ENCODE results near the gene TMCO6. TPM values are rescaled to one million over a fixed set of nuclear protein-coding genes. Genes with fewer than 3 reads are reported as not detected.
A peak's percentile ranks its signal among the peaks of the same experiment; 100 is the strongest.

The TMCO6 gene
- total RNA-seq, 4 donors from 2014 or later: 22.3 to 61.6 (median 38.8) TPM

DNA sequence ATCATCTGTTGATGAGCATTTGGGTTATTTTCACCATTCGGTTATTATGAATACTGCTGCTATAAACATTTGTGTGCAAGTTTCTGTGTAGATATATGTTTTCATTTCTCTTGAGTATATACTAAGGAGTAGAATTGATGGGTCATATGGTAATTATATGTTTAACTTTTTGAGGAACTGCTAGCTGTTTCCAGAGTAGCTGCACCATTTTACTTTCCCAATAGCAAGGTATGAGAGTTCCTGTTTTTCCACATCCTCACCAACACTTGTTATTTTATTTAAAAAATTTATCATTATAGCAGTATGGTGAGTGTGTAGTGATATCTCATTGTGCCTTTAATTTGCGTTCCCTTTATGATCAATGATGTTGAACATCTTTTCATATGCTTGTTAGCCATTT is 35.5 kb upstream of the TMCO6 start:
- no peak overlapping the region for H3K27ac ChIP-seq
- 94% methylated on average over 2 of the region's 2 CpGs for WGBS

DNA sequence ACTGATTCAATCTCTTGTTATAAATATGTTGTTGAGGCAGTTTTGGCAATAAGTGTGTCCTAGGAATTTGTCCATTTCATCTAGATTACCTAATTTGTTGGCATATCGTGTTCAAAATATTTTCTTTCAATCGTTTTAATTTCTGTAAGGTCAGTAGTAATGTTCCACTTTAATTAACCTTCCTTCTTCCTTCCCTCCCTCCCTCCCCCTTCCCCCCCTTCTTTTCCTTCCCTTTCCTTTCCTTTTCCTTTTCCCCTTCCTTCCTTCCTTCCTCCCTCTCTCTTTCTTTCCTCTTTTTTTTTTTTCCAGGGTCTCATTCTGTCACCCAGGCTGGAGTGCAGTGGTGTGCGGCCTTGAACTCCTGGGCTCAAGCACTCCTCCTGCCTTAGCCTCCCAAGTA is 33.4 kb upstream of the TMCO6 start:
- no peak for TF ChIP-seq POLR2AphosphoS5 (IDR thresholded peaks at IDR 0.05)
- TF ChIP-seq EP300 (IDR thresholded peaks at IDR 0.05): no peak
- no peak for TF ChIP-seq POLR2A (IDR thresholded peaks at IDR 0.05)
- TF ChIP-seq, protein P1, sequence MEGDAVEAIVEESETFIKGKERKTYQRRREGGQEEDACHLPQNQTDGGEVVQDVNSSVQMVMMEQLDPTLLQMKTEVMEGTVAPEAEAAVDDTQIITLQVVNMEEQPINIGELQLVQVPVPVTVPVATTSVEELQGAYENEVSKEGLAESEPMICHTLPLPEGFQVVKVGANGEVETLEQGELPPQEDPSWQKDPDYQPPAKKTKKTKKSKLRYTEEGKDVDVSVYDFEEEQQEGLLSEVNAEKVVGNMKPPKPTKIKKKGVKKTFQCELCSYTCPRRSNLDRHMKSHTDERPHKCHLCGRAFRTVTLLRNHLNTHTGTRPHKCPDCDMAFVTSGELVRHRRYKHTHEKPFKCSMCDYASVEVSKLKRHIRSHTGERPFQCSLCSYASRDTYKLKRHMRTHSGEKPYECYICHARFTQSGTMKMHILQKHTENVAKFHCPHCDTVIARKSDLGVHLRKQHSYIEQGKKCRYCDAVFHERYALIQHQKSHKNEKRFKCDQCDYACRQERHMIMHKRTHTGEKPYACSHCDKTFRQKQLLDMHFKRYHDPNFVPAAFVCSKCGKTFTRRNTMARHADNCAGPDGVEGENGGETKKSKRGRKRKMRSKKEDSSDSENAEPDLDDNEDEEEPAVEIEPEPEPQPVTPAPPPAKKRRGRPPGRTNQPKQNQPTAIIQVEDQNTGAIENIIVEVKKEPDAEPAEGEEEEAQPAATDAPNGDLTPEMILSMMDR (IDR thresholded peaks at IDR 0.05): no peak
- WGBS: 73% methylated on average over 3 of the region's 3 CpGs
- no peak for DNase-seq (ENCODE audit: low spot score in 2 of 2)
- H3K27me3 ChIP-seq: no peaks in the 10 kb centered on the region
- H3K4me1 ChIP-seq: peaks cover 15% of the 10 kb centered on the region
- no peak overlapping the region for H3K27ac ChIP-seq
- H3K36me3 ChIP-seq: no peaks in the 10 kb centered on the region
- H3K9me3 ChIP-seq: no peaks in the 10 kb centered on the region
- H3K4me3 ChIP-seq: no peak overlapping the region

More for the DNA sequence above, 35.5 kb upstream of the TMCO6 start:
- no peaks in the 10 kb centered on the region for H3K9me3 ChIP-seq
- TF ChIP-seq POLR2A (IDR thresholded peaks at IDR 0.05) (no peak), EP300 (IDR thresholded peaks at IDR 0.05) (no peak), POLR2AphosphoS5 (IDR thresholded peaks at IDR 0.05) (no peak)
- TF ChIP-seq, protein P1 (IDR thresholded peaks at IDR 0.05): no peak
- no peak for DNase-seq (ENCODE audit: low spot score in 2 of 2)
- H3K36me3 ChIP-seq: no peaks in the 10 kb centered on the region
- H3K27me3 ChIP-seq: no peaks in the 10 kb centered on the region
- H3K4me3 ChIP-seq: no peak overlapping the region
- peaks cover 4% of the 10 kb centered on the region for H3K4me1 ChIP-seq

DNA sequence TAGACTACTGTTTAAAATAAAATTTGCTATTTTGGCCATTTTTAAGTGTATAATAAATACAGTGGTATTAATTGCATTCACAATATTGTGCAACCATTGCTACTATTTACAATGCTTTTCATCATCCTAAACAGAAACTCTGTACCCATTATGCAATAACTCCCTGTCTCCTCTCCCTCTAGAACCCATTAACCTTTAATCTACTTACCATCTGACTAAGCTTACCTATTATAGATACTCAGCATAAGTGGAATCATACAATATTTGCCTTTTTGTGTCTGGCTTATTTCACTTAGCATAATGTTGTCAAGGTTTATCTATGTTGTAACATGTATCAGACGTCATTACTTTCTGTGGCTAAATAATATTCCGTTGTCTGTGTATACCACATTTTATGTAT is 32.2 kb upstream of the TMCO6 start:
- Histone ChIP-seq H3K27ac (no peak overlapping the region), H3K36me3 (no peaks in the 10 kb centered on the region), H3K27me3 (no peaks in the 10 kb centered on the region), H3K4me3 (no peak overlapping the region), H3K9me3 (no peaks in the 10 kb centered on the region), H3K4me1 (peaks cover 21% of the 10 kb centered on the region)
- 88% methylated on average over 2 of the region's 2 CpGs for WGBS
- DNase-seq (ENCODE audit: low spot score in 2 of 2): no peak
- TF ChIP-seq POLR2AphosphoS5 (IDR thresholded peaks at IDR 0.05) (no peak), POLR2A (IDR thresholded peaks at IDR 0.05) (no peak), EP300 (IDR thresholded peaks at IDR 0.05) (no peak)
- TF ChIP-seq, protein P1 (IDR thresholded peaks at IDR 0.05): no peak

DNA sequence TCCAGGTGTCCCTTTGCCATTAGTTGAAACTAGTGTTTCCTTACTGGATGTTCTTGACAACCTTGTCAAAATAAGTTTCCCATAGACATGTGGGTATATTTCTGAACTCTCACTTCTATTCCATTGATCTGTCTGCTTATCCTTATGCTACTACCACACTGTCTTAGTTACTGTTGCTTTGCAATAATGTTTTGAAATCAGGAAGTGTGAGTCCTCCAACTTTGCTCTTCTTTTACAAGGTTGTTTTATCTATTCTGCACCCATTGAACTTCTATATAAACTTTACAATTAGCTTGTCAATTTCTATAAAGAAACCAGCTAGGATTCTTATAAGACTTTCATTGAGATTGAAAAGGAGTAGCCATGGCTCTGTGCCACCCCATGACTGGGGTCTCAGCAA is 30.5 kb upstream of the TMCO6 start:
- TF ChIP-seq EP300 (IDR thresholded peaks at IDR 0.05) (no peak), POLR2AphosphoS5 (IDR thresholded peaks at IDR 0.05) (no peak), POLR2A (IDR thresholded peaks at IDR 0.05) (no peak)
- TF ChIP-seq, protein P1 (IDR thresholded peaks at IDR 0.05): no peak

DNA sequence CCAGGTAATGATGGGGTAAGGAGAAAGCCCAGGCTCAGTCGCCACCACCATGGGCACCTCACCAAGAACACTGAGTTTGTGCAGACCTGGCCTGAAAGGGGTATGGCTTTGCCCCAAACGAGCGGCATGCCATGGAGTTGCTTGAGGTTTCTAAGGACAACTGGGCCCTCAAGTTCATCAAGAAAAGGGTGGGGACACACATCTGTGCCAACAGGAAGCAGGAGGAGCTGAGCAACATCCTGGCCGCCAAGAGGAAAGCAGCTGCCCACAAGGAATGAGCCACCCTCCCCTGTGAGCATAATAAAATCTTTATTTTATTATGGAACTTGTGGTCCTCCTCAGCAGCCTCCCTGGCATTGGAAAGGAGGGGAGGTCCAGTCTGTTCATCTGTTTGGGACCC is 30.1 kb upstream of the TMCO6 start:
- TF ChIP-seq POLR2A (IDR thresholded peaks at IDR 0.05) (no peak), EP300 (IDR thresholded peaks at IDR 0.05) (no peak), POLR2AphosphoS5 (IDR thresholded peaks at IDR 0.05) (peak in 1 of 3 donors; percentile 37)
- TF ChIP-seq, protein P1 (IDR thresholded peaks at IDR 0.05): no peak
- H3K4me1 ChIP-seq: peaks cover 21% of the 10 kb centered on the region
- no peak overlapping the region for H3K4me3 ChIP-seq
- H3K36me3 ChIP-seq: no peaks in the 10 kb centered on the region
- no peaks in the 10 kb centered on the region for H3K27me3 ChIP-seq
- no peaks in the 10 kb centered on the region for H3K9me3 ChIP-seq
- DNase-seq (ENCODE audit: low spot score in 2 of 2): peak in 1 of 2 donors; percentile 71
- 24% methylated on average over 4 of the region's 4 CpGs for WGBS
- peak overlapping the region; percentile 70 for H3K27ac ChIP-seq

More for the DNA sequence above, 30.5 kb upstream of the TMCO6 start:
- H3K9me3 ChIP-seq: no peaks in the 10 kb centered on the region
- no peaks in the 10 kb centered on the region for H3K27me3 ChIP-seq
- no peak overlapping the region for H3K4me3 ChIP-seq
- peaks cover 21% of the 10 kb centered on the region for H3K4me1 ChIP-seq
- H3K27ac ChIP-seq: peak overlapping the region; percentile 70
- no peak for DNase-seq (ENCODE audit: low spot score in 2 of 2)
- H3K36me3 ChIP-seq: no peaks in the 10 kb centered on the region

Data from suprapubic skin (tissue), 4 donors.